CD4-positive, alpha-beta T cell treated with Interleukin-12 subunit alpha and Interleukin-12 subunit beta, for 1 hour (primary cell): Measurements from ENCODE around the gene RIOX2.

Source experiments
- DNase-seq: peaks from one replicate; pipeline ENCODE4 v3.0.0-alpha.2; 2020

Gene RIOX2

DNA sequence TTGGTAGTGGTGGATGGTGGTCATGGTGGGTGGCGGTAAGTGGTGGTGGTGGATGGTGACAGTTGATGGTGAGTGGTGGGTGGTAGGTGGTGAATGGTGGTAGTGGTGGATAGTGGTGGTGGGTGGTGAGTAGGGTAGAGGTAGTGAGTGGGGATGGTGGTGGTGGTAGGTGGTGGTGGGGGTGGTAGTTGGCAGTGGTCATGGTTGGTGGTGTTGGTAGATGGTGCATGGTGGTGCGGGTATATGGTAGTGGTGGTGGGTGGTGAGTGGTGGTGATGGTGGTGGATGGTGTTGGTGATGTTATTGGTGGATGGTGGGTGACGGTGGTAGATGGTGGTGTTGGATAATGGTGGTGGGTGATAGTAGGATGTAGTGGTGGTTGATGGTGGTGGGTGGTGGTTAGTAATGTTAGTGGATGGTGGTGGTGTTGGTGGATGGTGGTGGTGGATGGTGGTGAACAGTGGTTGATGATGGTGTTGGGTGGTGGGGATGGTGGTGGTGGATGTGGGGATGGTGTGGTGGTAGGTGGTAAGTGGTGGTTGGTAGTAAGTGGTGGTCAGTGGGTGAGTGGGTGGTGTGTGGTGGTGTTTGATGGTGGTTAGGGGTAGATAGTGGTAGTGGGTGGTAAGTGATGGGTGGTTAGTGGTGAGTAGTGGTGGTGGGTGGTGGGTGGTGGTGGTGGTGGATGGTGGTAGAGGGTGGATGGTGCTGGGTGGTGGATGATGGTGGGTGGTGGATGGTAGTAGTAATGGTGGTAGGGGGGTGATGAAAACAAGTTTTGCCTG lies 16.7 kb upstream of the RIOX2 start:
- no peak for DNase-seq

DNA sequence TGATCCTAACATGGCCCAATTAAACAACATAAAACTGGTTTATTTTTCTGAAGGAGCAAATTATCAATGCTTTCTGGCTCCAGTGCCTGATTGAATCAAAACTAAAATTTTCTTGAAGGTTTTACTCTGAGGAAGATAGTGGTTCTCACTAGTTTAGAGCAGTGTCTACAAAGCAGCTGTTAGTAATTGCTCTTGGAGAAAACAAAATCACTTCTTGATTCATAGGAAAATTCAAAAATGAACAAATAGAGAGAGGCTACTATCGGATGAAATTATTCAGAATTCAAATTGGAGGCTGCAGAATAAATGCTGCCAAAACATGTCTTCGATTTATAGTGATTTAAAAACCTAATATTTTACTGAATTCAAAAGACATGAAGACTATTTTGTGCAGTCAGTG lies 15.1 kb upstream of the RIOX2 start:
- DNase-seq, result no peak

DNA sequence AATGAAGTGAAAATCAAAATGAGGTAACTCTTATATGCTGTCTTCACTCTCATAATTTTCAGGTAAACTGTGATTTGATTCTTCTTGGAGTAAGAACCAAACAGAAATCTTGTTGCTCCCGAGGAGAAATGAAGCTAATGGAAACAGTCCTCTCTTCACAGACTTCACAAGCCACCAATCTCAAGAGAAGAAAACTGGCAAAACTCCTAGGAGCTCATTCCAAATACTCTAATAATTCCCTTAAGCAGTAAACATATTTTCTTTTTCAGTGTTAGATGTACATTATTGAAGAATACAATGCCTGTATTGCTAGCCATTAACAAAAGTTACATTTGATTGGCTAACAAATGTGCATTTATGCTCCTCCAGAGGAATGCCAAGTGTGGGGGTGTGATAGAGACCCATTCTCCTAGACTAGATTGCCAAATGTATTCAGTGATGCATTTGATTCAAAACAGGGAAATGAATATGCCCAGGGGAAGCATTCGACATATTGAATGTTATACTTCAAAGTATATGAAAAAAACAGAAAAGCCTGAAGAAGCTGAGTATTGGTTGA lies 11.8 kb upstream of the RIOX2 start:
- DNase-seq, result no peak

DNA sequence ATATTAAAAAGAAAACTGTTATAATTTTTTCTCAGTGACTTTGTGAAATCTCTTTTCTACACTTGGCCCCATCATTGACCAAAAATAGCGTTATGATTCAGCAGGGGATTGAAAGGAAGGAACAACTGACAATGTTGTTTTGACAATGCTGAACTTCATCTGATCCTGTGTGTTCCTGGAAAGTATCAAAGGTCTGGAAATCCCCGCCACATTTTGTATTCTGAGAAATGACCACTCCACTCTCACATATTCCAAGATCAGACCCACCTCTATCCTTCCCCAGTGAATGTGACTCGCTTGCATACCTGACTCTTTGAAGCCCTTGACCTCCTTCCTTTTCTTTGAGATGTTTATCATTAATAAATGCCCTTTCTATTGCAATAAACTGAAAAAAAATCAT lies 9.7 kb upstream of the RIOX2 start:
- no peak for DNase-seq

DNA sequence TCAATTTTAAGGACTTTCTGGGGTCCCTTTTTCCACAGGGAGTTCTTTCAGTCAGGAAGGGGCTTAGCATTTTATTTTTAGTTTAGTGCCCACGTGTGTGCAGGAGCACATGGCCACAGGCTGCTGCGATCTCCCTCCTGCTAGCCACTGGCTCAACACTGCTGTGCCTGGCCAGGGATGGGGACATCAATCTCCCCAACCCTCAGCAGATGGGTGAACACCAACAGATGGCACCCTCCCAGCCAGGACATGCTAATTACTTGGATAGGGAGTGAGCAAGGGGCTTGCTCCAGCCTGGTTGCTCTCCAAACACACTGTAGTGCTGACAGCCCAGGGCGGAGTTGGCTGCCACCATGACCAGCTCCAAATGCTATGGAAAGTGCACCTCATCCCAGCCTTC lies 7.4 kb upstream of the RIOX2 start:
- DNase-seq, result no peak

DNA sequence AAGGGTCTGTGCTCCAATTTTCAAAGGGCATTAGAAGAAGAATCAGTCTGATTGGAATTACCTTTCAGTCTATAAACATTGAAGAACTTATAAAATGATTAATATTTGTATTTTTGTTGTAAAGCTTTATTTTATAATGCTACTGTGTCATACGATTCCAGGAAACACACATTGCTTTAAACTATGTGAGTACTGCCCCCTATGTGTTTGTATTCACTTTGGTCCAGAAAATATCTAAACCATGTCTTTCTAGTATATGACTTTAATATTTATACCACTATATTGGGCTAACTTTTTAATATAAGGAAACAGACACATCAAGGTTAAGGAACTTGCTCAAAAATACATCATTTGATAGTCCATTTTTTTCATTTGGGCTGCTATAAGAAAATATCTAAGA lies 3.2 kb upstream of the RIOX2 start:
- DNase-seq, result no peak

DNA sequence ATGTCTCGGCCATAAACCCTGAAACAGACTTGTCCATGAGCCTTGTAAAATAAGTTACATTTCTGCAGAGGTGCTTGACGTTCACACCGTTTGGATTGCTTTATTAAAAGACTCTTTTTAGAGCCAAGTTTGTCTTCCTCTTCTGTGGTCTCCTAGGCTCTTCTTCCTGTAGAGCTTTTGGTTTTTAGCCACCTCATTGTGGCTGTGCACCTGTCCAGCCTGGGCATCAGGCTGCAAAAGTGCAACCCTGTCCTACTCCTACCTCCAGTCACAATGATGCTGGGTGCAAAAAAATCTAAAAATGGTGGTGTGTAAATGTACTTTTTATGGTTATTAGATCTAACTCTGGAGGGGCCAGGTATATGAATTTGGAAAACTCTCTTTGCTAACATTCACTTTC lies 2.8 kb upstream of the RIOX2 start:
- DNase-seq, result no peak

DNA sequence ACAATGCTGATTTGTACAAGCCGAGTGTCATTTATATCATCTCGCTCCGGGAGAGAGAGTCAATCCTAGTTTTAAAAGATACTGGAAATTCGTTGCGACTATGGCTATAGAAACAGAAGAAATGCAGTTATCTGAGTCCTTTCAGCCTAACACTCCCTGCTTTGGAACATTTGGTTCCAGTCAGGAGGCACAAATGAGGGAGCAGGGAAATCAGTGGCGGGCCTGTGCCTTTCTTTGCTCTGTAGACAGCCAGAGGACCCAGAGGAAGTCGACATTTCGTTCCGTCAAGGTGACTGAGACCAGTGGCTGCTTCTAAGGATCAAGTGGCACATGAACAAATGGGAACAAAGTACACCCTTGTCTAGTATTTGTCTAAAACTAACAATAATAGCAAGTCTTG lies 745 bp upstream of the RIOX2 start:
- no peak for DNase-seq

DNA sequence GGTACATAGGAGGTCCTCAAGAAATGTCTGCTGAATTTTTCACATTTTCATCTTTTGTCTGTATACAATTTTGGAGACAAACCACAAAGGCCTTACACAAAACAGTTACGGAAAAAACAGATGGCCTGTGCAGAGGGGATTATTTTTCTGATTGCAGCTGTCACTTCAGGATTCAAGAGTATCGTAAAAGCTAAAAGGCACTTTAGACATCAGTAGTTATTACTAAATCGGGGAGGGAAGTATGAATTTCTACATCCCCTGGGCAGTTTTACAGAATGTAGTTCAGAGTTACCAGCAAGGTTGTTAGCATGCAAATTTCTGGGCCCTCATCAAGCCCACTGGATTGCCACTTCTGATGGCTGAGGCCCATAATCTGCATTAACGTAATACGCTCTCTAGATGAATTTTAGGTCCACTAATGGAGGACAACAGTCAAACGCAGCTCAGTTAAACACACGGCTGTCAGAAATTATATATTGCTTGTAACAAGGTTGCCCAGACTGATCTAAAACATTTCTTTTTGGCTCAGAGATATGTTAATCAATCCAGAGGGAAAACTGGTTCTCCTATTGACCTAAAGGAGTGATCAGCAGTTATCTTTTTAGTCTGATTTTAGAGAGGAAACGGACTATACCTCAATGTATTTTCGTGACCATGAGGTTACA lies 1.1 kb downstream of the RIOX2 start:
- DNase-seq, result no peak

DNA sequence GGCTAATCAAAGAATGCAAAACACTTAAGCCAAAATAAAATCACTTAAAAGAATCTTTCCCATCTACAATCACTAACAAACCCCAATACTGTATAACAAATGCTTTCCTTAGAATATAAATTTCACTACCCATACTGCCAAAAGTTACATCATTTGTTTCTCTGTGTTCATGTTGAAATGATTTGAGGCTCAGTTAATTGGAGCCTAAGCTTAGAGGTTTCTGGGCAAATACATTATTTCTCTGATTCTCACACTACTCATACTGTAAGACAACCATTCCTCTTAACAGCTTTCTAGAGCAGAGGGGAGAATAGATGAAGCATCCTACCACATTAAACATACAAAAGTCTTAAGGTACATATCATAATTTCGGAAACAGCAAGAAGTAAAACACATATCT lies 2.1 kb downstream of the RIOX2 start:
- DNase-seq, result no peak

DNA sequence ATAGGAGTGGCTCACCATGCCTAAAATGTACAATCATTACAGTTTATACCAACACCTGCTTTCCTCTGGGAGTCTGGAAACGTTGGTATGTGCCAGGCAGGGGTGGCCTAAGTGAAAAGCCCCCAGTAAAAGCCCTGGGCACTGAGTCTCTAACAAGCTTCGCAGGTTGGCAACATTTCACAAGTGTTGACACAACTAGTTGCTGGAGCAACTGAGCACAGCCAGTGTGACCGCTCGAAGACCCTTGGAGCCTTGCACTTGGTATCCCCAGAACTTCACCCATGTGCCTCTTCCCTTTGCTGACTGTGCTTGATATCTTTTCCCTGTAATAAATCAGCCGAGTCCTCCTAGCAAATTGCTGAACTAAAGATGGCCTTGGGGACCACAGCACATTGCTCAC lies 2.7 kb downstream of the RIOX2 start:
- DNase-seq, result no peak

DNA sequence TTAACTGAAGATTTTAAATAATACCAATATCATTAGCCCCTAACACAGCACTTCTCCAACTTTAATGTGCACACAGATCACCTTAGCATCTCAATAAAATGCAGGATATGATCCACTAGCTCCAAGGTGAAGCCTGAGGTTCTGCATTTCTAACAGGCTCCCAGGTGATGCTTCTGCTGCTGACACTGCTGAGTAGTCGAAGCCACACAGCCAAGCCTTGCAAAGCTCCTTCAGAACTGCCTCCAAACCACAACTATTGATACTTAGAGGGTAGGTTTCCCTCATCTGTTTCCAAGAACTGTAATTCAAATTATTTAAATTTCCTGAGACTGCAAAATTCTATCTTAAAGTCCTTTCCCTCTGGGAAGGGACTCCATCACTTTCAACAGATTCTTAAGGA lies 3.9 kb downstream of the RIOX2 start:
- DNase-seq, result no peak

DNA sequence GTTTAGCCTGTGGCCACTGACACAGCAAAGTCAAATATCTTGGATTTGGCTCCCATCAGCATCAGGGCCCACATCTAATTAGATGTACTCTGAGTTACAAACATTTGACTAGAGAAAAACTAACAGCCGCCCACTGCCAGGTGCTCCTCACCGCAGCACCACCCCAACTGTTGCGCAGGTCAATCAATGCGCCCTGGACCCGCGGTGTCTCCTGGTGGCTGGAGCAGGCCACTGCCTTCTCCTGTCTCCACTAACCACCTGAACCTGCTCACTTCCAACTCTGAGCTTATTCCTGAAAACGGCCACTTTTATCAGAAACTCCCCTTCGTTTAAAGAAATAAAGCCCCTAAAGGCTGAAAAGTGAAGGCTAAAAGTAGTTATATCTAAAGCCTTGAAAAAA lies 4.3 kb downstream of the RIOX2 start:
- DNase-seq, result no peak

DNA sequence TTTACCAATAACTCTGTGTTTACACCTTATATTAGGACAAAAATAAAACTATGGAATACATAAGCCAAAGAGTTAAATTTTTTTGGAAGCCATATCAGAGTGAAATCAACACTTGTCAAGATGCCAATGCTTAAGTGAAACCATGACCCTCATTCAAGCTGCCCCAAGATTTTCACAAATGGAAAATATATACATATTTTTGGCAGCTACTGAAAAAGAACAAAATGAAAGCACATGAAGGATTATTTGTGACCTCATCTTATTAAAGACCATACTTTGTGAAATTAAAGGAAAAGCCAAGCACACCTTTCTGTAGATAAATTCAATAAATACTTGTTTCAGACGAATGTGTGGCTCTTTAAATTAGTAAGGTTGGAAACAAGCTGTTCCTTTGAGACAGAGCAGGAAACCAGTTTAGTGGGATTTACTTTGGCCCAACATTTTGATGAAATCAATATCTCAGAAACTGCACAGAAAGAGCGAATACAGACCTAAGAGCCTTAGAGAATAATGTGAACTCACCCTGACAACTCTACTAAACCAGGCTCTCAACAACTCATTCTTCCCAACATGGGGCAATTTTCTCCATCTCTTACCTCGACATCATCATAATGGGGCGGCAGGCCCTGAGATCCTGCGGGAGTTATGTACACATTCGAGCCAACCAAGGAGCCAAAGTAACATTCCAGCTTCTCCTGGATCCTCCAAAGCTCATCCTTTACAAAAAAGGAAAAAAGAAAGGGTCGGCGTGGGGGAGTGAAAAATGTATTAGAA lies 11.1 kb downstream of the RIOX2 start:
- DNase-seq, result no peak

DNA sequence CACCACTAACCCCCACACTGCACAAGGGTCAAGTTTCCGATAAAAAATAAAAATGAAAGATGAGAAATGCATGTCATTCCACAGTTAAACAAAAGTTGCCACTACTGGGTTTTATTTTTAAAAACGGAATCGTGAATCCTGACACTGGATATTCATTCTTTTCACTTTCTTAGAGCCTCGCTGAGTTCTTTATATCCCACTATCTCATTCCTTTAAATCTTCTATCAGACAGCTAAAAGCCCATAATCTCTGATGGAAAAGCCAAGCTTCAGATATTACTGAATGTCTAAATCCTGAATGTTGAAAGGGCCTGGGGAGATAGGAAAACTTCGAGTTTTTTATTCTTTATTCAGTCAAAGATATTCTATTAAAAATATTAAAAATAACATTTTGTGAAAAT lies 11.7 kb downstream of the RIOX2 start:
- DNase-seq, result no peak

DNA sequence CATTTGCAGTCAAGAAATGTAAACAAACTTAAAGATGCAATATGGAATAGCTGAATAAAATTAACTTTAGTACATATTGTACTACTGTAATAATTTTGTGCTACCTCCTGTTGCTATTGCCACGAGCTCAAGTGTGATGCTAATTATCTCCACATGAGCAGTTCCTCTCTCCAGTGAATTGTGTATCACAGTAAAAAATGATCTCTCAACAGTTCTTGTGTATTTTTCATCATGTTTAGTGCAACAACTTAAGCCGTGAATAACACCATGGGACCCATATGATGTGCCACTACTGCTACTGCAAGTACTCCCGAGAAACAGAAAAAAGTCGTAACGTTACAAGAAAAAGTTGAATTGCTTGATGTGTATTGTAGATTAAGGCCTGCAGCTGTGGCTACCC lies 12.4 kb downstream of the RIOX2 start:
- no peak for DNase-seq

DNA sequence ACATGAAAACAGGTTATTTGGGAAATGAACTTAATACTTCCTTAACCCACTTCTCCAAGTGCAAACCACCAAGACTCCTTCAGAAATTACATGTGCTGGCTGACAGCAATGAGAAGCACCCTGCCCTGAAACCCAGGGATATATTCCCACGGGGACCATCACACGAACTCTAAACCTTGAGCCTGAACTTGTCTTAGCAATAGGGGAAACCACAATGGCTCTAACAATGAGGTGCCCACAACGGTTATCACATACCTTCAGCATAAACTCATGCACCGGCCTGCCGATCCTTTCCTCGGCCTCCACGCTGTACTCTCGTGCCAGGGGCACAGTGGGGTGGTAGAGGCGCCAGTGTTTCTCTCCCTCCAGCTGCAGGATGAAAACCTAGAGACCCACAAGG lies 13.4 kb downstream of the RIOX2 start:
- no peak for DNase-seq

DNA sequence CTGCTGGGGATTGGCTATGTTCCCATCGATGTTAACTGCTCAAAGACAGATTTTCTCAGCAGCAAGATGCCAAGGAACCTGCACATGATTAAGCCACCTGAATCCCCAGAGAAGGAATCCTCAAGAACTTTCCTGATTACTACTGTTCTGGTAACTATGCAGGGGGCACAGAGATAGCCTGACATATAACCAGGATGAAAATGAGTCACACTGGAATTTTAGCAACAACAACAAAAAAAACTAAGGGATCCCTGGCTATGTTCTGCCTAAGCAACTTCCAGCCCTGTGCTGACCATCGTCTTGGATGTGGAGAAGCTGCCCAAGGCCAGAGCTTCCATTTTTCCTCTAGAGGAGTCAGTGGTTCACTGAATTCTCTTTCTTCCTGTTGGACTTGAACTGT lies 13.8 kb downstream of the RIOX2 start:
- no peak for DNase-seq

DNA sequence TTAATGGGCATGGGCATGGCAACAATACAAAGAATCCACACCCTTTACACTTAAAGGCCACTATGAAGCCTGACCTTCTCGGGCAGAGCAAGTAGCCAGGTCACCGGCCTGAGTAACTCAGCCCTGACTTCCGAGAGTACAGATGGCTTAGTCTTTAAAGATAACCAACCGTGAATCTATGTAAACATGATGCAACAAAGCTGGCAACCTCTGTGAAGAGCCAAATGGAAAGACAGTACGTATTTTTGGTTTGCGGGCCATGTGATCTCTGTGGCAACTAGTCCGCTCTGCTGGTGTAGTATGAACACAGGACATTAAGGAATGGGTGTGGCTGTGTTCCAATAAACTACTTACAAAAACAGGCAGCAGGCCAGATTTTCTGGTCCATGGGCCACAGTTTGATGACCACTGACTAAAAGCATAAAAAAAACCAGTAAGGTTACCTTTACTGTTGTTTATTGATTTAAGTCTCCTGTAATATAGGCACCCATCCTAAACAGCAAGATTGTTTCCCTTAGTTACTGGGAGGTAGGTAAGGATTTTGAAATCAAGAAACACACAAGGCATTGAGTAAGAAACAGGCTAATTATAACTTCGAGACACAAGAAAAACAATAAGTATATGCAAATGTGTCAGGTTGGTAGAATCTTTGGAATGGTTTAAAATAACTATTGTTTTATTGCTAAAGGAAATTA lies 14.5 kb downstream of the RIOX2 start:
- DNase-seq, result no peak

DNA sequence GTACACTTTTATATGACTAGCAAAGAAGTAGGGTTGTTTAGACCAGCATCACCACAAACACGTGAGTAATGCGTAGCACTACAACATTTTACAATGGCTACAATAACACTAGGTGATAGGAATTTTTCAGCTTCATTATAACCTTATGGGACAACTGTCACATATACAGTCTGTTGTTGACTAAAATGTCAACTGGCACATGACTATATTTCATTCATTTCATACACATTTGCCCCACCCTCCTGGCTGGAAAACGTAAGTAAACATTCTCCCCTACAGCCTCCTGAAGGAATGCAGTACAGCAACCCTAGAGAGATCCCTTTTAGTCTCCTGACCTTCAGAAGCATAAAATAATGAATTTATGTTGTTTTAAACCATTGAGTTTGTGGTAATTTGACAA lies 16.2 kb downstream of the RIOX2 start:
- no peak for DNase-seq

DNA sequence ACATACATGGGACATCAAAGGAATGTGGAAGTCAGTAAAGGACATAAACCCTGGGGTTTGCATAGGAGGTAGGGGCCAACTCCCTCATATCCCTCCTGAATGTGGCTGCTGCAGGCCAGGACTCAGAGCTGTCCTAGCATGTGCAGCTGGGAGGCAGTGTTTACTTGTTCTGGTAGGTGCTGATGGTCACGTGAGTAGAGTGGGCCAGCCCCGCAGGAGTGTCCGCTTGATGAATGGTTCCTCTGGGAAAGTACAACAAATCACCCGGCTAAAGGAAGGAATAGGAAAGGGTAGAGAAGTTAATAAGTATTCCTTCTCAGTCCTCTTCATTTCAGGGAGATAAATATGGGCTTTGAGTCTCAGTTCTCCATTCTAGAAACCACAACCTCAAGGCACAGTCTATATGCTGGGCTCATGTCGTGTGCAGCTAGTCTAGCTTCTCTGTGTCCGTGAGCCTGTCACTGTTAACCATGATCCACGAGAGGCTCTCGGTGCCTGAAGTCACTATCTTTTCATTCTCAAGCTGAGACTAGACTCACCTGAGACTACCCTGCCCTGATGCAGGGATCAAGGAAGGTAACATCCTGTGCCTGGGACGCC lies 17.9 kb downstream of the RIOX2 start:
- no peak for DNase-seq

DNA sequence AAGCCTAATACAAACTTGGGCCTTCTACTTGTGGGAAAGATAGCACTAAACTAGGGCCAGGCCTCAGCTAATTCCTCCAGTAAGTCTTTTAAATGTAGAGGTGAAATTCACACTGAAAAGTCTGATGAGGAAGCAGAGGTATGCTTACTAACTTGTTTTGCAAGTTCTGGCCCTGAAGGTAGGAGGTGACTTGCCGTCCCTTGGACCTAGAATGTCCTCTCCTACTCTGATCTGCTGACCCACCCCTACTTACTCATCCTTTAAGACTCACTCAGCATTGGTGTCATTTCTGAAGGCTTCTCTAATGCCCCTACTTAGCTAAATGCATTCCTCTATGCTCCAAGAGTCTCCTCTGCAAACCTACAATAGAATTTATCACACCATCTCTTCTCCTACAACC lies 19.4 kb downstream of the RIOX2 start:
- no peak for DNase-seq

DNA sequence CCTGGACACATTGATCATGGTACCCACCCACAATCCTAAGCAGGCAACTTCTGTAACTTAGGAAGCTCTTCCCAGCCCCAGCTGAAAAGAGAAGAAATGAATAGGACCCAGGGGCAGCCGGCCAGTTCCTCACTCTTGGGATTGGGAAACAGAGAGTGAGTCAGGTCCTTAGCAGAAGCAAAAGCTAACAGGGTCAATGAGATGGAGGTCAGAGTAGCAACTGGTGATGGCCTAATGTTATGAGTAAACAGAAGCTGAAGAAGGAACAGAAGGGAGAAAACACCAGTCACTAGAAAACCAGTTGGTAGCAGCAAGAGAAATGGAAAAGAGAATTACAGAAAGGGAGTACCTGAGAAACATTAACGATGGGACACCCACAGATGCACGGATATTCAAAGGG lies 20.0 kb downstream of the RIOX2 start:
- no peak for DNase-seq
